GM12878 (cell line): ENCODE results near the gene SLC25A45. TPM values are rescaled to one million over a fixed set of nuclear protein-coding genes. Genes with fewer than 3 reads are reported as not detected.
A peak's percentile ranks its signal among the peaks of the same experiment; 100 is the strongest.

Experiments used
- ATAC-seq: fragments of 200-7000 bp; cut with Tn5 transposase; 3 replicates; pipeline ENCODE4 v1.9.1; 2020; ENCODE audit warnings: mild to moderate bottlenecking, moderate library complexity
- BruUV-seq: library from RNA; stranded (reverse); fragments of 400-500 nt; replicated peaks from 2 replicates; lab custom pipeline; 2021; lab: Mats Ljungman, UMichigan
- CTCF ChIA-PET: fragments of 300-600 bp; sonication (Branson Sonifier 250); formaldehyde crosslinking; extraction: SDS; loops from one replicate; lab custom pipeline; 2021; ENCODE audit warnings: inconsistent platforms; lab: Yijun Ruan, JAX
- POLR2A ChIA-PET: fragments of 350-600 bp; formaldehyde crosslinking; extraction: SDS; loops from one replicate; lab custom pipeline; 2021; ENCODE audit warnings: inconsistent platforms; lab: Charles Lee
- RAD21 ChIA-PET: fragments of 300-600 bp; sonication (Branson Sonifier 250); formaldehyde crosslinking; loops from one replicate; lab custom pipeline; 2023; ENCODE audit warnings: antibody characterized with exemption; ENCODE audit not compliant: unreplicated experiment; lab: Charles Lee
- SMC1A ChIA-PET: fragments of 300-600 bp; sonication (Branson Sonifier 250); formaldehyde crosslinking; loops from one replicate; lab custom pipeline; 2023; ENCODE audit not compliant: unreplicated experiment, uncharacterized antibody; lab: Charles Lee
- DNase-seq: peaks from one replicate; pipeline ENCODE4 v3.0.0-alpha.2; 2011; ENCODE audit warnings: low read depth, low spot score
- FAIRE-seq: peaks from 3 replicates; lab custom pipeline; 2011; peaks lifted over from hg19 to GRCh38; lab: Jason Lieb, UNC
- H2AFZ ChIP-seq: 2 replicates; pipeline ENCODE4 v1.6.0; 2011; ENCODE audit warnings: low read depth, low read length, control low read depth; ENCODE audit not compliant: control insufficient read depth
- H3K27ac ChIP-seq: 2 replicates; pipeline ENCODE4 v1.5.1; 2011; ENCODE audit warnings: control low read depth; ENCODE audit not compliant: control insufficient read depth, insufficient read depth
- H3K27me3 ChIP-seq, 2 experiments: replicated peaks in 1 of 2; 2 replicates each; pipeline versions ENCODE4 v1.6.0 to v1.6.1; 2011; ENCODE audit warnings: low read length in 1 of 2; ENCODE audit not compliant: control insufficient read depth in 2 of 2, insufficient read depth in 2 of 2
- H3K36me3 ChIP-seq, 2 experiments: 2 replicates each; pipeline ENCODE4 v1.5.1; 2011; ENCODE audit warnings: low read length in 1 of 2; ENCODE audit not compliant: control insufficient read depth in 2 of 2, insufficient read depth in 2 of 2
- H3K4me1 ChIP-seq: 2 replicates; pipeline ENCODE4 v1.6.1; 2011; ENCODE audit warnings: mild to moderate bottlenecking, low read length, moderate library complexity, mixed read lengths; ENCODE audit not compliant: control insufficient read depth, insufficient read depth
- H3K4me2 ChIP-seq: 2 replicates; pipeline ENCODE4 v1.6.0; 2011; ENCODE audit warnings: control low read depth; ENCODE audit not compliant: control insufficient read depth, insufficient read depth
- H3K4me3 ChIP-seq: fragments of 200-600 bp; sonication (generic); 2 replicates; pipeline ENCODE4 v1.5.1; 2016
- H3K79me2 ChIP-seq: 2 replicates; pipeline ENCODE4 v1.6.0; 2011; ENCODE audit warnings: low read length; ENCODE audit not compliant: control insufficient read depth, insufficient read depth
- H3K9ac ChIP-seq: 2 replicates; pipeline ENCODE4 v1.8.0; 2011; ENCODE audit warnings: low read length, control low read depth, mixed read lengths; ENCODE audit not compliant: control insufficient read depth, insufficient read depth
- H3K9me3 ChIP-seq: replicated peaks from 3 replicates; pipeline ENCODE4 v1.5.1; 2011; ENCODE audit warnings: mild to moderate bottlenecking, low read length; ENCODE audit not compliant: control insufficient read depth, insufficient read depth
- H4K20me1 ChIP-seq: 2 replicates; pipeline ENCODE4 v1.6.0; 2011; ENCODE audit not compliant: control insufficient read depth, insufficient read depth
- CEBPB ChIP-seq, 2 experiments: fragments of 150-350 bp in 1 of 2; IDR thresholded peaks; 2 replicates each; pipeline ENCODE4 v1.6.1; 2012 to 2014; ENCODE audit warnings: low read depth in 2 of 2, low read length in 2 of 2, borderline replicate concordance in 1 of 2, inconsistent platforms in 1 of 2
- CHD4 ChIP-seq: fragments of 200-600 bp; sonication (generic); IDR thresholded peaks from 2 replicates; pipeline ENCODE4 v1.6.1; 2016; ENCODE audit warnings: mild to moderate bottlenecking
- CTCF ChIP-seq, 3 experiments: IDR thresholded peaks in 2 of 3; conservative IDR thresholded peaks in 1 of 3; 2 replicates each; pipeline ENCODE4 v1.5.1; 2011; ENCODE audit warnings: low read depth in 3 of 3, low read length in 3 of 3, mild to moderate bottlenecking in 3 of 3, control low read depth in 2 of 3, moderate library complexity in 2 of 3, inconsistent platforms in 1 of 3, mixed read lengths in 1 of 3; ENCODE audit not compliant: control insufficient read depth in 2 of 3, insufficient read depth in 1 of 3; ENCODE audit errors: extremely low read depth in 1 of 3
- IKZF1 ChIP-seq: fragments of 450-650 bp; conservative IDR thresholded peaks from 2 replicates; pipeline ENCODE4 v1.6.1; 2017; ENCODE audit warnings: antibody characterized with exemption, mild to moderate bottlenecking
- RELB ChIP-seq: fragments of 450-650 bp; IDR thresholded peaks from 2 replicates; pipeline ENCODE4 v1.6.1; 2017; ENCODE audit warnings: low read depth, mild to moderate bottlenecking, moderate library complexity
- STAT3 ChIP-seq: IDR thresholded peaks from 2 replicates; pipeline ENCODE4 v1.6.1; 2011; ENCODE audit warnings: low read depth, low read length, improper control_type of control experiment
- TCF7 ChIP-seq: IDR thresholded peaks from 2 replicates; pipeline ENCODE4 v1.6.1; 2014; ENCODE audit warnings: antibody characterized with exemption, borderline replicate concordance
- ZNF384 ChIP-seq: IDR thresholded peaks from 2 replicates; pipeline ENCODE4 v1.6.1; 2012; ENCODE audit warnings: low read depth, mild to moderate bottlenecking, low read length, improper control_type of control experiment, borderline replicate concordance
- WGBS: methylation state at CpG from one replicate; pipeline ENCODE4 v1.1.6; 2016; ENCODE audit warnings: low lambda C conversion rate; ENCODE audit not compliant: insufficient replicate concordance, insufficient coverage; ENCODE audit errors: missing lambda C conversion rate; 5-methylcytosine and 5-hydroxymethylcytosine counted together
- in situ Hi-C: fragments of 300-500 bp; cut with MboI; formaldehyde crosslinking; loops from 9 replicates; pipeline ENCODE4 v1.14.3; 2018; ENCODE audit warnings: mixed read lengths
- intact Hi-C: fragments of 100-400 bp; cut with micrococcal nuclease; formaldehyde crosslinking; loops from one replicate; pipeline ENCODE4 v1.14.2; 2022; ENCODE audit not compliant: unreplicated experiment
- polyA plus RNA-seq, 11 experiments: library from polyadenylated mRNA; depleted of rRNA in 4 of 11; unstranded in 6 of 11; stranded (reverse) in 5 of 11; fragments of >200 nt; fragmentation: Nextera tagmentation in 4 of 11; fragmentation: Illumina TruSeq in 1 of 11; extraction: Ambion mirVana in 4 of 11; extraction: Trizol in 1 of 11; gene quantifications; 1 replicate in 1 of 11; 2 replicates in 10 of 11; pipeline versions ENCODE4 v1.2.1 to v1.2.3, GENCODE V29; 2011 to 2016; ENCODE audit warnings: inconsistent platforms in 2 of 11, missing spikeins in 2 of 11, low read depth in 1 of 11
- total RNA-seq, 4 experiments: library from RNA; depleted of rRNA in 3 of 4; stranded (reverse); fragments of >200 nt in 3 of 4; fragmentation: Illumina TruSeq in 1 of 4; extraction: Trizol in 1 of 4; gene quantifications; 2 replicates each; pipeline versions ENCODE4 v1.2.1 to v1.2.3, GENCODE V29; 2013 to 2021
- TF ChIP-seq, protein P1 (sequence below): fragments of 450-650 bp; IDR thresholded peaks from 2 replicates; pipeline ENCODE4 v1.6.1; 2018; ENCODE audit warnings: mild to moderate bottlenecking, low read depth, moderate library complexity; ENCODE audit not compliant: partially characterized antibody

Gene SLC25A45
- total and polyA plus RNA-seq, 10 of the 15 experiments (the other 5 are each of a cell fraction or from before 2014, with no cell fraction given) = 4.1 to 35.2 (median 20.3) TPM

- peak in 2 of 3 experiments; percentile 12 to 18; a peak in 1 of 6 replicates for TF ChIP-seq CTCF (IDR thresholded peaks at IDR 0.05 in 2 of 3, conservative IDR thresholded peaks at IDR 0.05 in 1 of 3; ENCODE audit: control insufficient read depth in 2 of 3, extremely low read depth in 1 of 3, insufficient read depth in 1 of 3, low read depth in 3 of 3, low read length in 3 of 3)
- peak; percentile 80 for TF ChIP-seq IKZF1
- TF ChIP-seq ZNF384 = no peak; the same call in 1 of the 2 replicates
These were observed 4.1 kb downstream of the SLC25A45 start (continued) for GRCh38 chr11:65378208-65378927.

DNA sequence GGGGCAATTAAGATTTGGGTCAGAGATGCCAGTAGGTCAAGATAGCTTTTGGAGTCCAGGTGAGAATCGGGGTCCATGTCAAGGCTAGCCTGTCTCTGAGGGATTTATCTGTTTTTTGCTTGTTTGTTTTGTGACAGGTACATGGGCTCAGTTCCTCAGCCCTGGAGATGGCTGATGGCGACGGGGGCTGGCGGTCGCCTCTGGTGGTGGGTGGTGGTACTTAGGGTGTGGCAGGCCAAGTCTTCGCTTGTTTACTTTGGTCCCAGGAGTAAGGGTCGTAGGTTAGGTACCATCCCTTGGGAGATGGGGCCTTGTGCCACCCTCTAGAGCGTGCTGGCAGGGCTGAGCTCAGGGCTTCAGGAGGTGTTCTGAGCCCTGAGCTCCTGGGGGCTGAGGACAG, 4.7 kb downstream of the SLC25A45 start:
- no peak for DNase-seq
- RAD21 ChIA-PET = interaction anchor here (0.9 to 1.9 kb wide), 14 partner anchors 10 to 133 kb away, joined by 3 to 9 read pairs (median 6); partner anchors contain the start of gene MALAT1
- H3K36me3 ChIP-seq = peaks cover 0 to 3% of the 10 kb centered on the region in 2 experiments; a peak in 2 of 4 replicates
- FAIRE-seq = no peak
- POLR2A ChIA-PET = interaction anchor here (0.5 to 2.7 kb wide), 10 partner anchors 10 to 455 kb away, joined by 3 to 14 read pairs (median 4); no protein-coding TSS in a partner anchor
- H3K9me3 ChIP-seq = no peaks in the 10 kb centered on the region
- intact Hi-C loops (no loop called here), in situ Hi-C loops (no loop called here)
- 91% methylated on average over 8 of the region's 8 CpGs for WGBS
- no peak for ATAC-seq
- H3K79me2 ChIP-seq = peaks cover 13% of the 10 kb centered on the region
- H3K27me3 ChIP-seq = no peaks in the 10 kb centered on the region
- H3K4me3 ChIP-seq = no peak overlapping the region
- peak overlapping the region; percentile 42; the same call in 1 of the 2 replicates for H3K27ac ChIP-seq
- SMC1A ChIA-PET = interaction anchor here (0.8 to 3.6 kb wide), 9 partner anchors 10 to 174 kb away, joined by 3 to 20 read pairs (median 6); partner anchors contain the start of gene DPF2
- peak overlapping the region; percentile 44; the same call in 1 of the 2 replicates for H3K4me2 ChIP-seq
- H2AFZ ChIP-seq = no peak overlapping the region
- no peak overlapping the region for H3K9ac ChIP-seq
- BruUV-seq = no TSS peak
- peaks cover 30% of the 10 kb centered on the region for H3K4me1 ChIP-seq
- CTCF ChIA-PET = interaction anchor here (0.6 to 3.5 kb wide), 19 partner anchors 11 to 163 kb away, joined by 3 to 28 read pairs (median 4); partner anchors contain the start of gene MALAT1
- H4K20me1 ChIP-seq = no peaks in the 10 kb centered on the region
- TF ChIP-seq CEBPB (IDR thresholded peaks at IDR 0.05; ENCODE audit: borderline replicate concordance in 1 of 2, low read depth in 2 of 2, low read length in 2 of 2) (no peak), CHD4 (no peak), STAT3 (no peak), CTCF (IDR thresholded peaks at IDR 0.05 in 2 of 3, conservative IDR thresholded peaks at IDR 0.05 in 1 of 3; ENCODE audit: control insufficient read depth in 2 of 3, extremely low read depth in 1 of 3, insufficient read depth in 1 of 3, low read depth in 3 of 3, low read length in 3 of 3) (peak in 1 of 3 experiments; percentile 18; a peak in 1 of 6 replicates), TCF7 (no peak), RELB (no peak)
- TF ChIP-seq, protein P1, sequence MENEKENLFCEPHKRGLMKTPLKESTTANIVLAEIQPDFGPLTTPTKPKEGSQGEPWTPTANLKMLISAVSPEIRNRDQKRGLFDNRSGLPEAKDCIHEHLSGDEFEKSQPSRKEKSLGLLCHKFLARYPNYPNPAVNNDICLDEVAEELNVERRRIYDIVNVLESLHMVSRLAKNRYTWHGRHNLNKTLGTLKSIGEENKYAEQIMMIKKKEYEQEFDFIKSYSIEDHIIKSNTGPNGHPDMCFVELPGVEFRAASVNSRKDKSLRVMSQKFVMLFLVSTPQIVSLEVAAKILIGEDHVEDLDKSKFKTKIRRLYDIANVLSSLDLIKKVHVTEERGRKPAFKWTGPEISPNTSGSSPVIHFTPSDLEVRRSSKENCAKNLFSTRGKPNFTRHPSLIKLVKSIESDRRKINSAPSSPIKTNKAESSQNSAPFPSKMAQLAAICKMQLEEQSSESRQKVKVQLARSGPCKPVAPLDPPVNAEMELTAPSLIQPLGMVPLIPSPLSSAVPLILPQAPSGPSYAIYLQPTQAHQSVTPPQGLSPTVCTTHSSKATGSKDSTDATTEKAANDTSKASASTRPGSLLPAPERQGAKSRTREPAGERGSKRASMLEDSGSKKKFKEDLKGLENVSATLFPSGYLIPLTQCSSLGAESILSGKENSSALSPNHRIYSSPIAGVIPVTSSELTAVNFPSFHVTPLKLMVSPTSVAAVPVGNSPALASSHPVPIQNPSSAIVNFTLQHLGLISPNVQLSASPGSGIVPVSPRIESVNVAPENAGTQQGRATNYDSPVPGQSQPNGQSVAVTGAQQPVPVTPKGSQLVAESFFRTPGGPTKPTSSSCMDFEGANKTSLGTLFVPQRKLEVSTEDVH = no peak
